ENCODE data around the gene NCAM2. TPM values are rescaled to one million over a fixed set of nuclear protein-coding genes. Genes with fewer than 3 reads are reported as not detected.

Gene NCAM2
- total and polyA plus RNA-seq, 2 experiments from 2014 or later = 0.36 to 0.83 TPM

- Mint-ChIP-seq H3K27ac (no peak overlapping the region), H3K9me3 (no peaks in the 10 kb centered on the region), H3K4me1 (no peaks in the 10 kb centered on the region), H3K36me3 (ENCODE audit: low read depth) (no peaks in the 10 kb centered on the region), H3K4me3 (no peak overlapping the region), H3K27me3 (ENCODE audit: insufficient read depth, low read depth, poor library complexity) (no peaks in the 10 kb centered on the region)
- TF ChIP-seq CTCF (conservative IDR thresholded peaks at IDR 0.05; ENCODE audit: low read depth in 2 of 2) (no peak), ZNF331 (CRISPR knock-in tag; IDR thresholded peaks at IDR 0.05; ENCODE audit: low read depth) (no peak), ETS1 (IDR thresholded peaks at IDR 0.05) (no peak), REST (IDR thresholded peaks at IDR 0.05; ENCODE audit: unreplicated experiment) (no peak), CREB1 (CRISPR knock-in tag; IDR thresholded peaks at IDR 0.05; ENCODE audit: low read depth) (no peak), JUNB (IDR thresholded peaks at IDR 0.05; ENCODE audit: unreplicated experiment) (no peak), NANOG (IDR thresholded peaks at IDR 0.05; ENCODE audit: borderline replicate concordance) (no peak), ZNF114 (CRISPR knock-in tag; IDR thresholded peaks at IDR 0.05) (no peak), EZH2 (IDR thresholded peaks at IDR 0.05; ENCODE audit: low read depth, unreplicated experiment) (no peak)
- no peaks in the 10 kb centered on the region for H4K20me1 ChIP-seq (replicated peaks; ENCODE audit: insufficient read depth)
- DNase-seq (ENCODE audit: low spot score) (no peak), ATAC-seq (no peak)
- no peaks in the 10 kb centered on the region for H3K27me3 ChIP-seq (ENCODE audit: insufficient read depth)
- H3K36me3 ChIP-seq (ENCODE audit: insufficient read depth) = no peaks in the 10 kb centered on the region
- no peaks in the 10 kb centered on the region for H3F3A ChIP-seq (replicated peaks; ENCODE audit: low read depth)
- no peaks in the 10 kb centered on the region for H3K4me1 ChIP-seq (ENCODE audit: insufficient read depth)
- H3K4me3 ChIP-seq = no peak overlapping the region
- no peak overlapping the region for H3K4me2 ChIP-seq
- no peaks in the 10 kb centered on the region for H3K9me2 ChIP-seq (ENCODE audit: insufficient read depth)
- no peak overlapping the region for H2AFZ ChIP-seq
- H3K79me2 ChIP-seq (replicated peaks; ENCODE audit: insufficient read depth) = no peaks in the 10 kb centered on the region
- H3K27ac ChIP-seq (ENCODE audit: low read depth) = no peak overlapping the region
These were observed 134.2 kb downstream of the NCAM2 start for GRCh38 chr21:21132390-21132789.

- Histone ChIP-seq H3K4me3 (no peak overlapping the region), H3K27ac (ENCODE audit: low read depth) (no peak overlapping the region), H3F3A (replicated peaks; ENCODE audit: low read depth) (no peaks in the 10 kb centered on the region), H3K9me2 (ENCODE audit: insufficient read depth) (no peaks in the 10 kb centered on the region), H3K27me3 (ENCODE audit: insufficient read depth) (no peaks in the 10 kb centered on the region), H3K4me1 (ENCODE audit: insufficient read depth) (no peaks in the 10 kb centered on the region), H2AFZ (no peak overlapping the region; the same call in 1 of the 2 replicates), H4K20me1 (replicated peaks; ENCODE audit: insufficient read depth) (no peaks in the 10 kb centered on the region), H3K36me3 (ENCODE audit: insufficient read depth) (no peaks in the 10 kb centered on the region), H3K4me2 (no peak overlapping the region), H3K79me2 (replicated peaks; ENCODE audit: insufficient read depth) (no peaks in the 10 kb centered on the region)
- Mint-ChIP-seq H3K4me1 (no peaks in the 10 kb centered on the region), H3K27me3 (ENCODE audit: insufficient read depth, low read depth, poor library complexity) (no peaks in the 10 kb centered on the region), H3K9me3 (no peaks in the 10 kb centered on the region), H3K4me3 (no peak overlapping the region), H3K27ac (no peak overlapping the region), H3K36me3 (ENCODE audit: low read depth) (no peaks in the 10 kb centered on the region)
- no peak for TF ChIP-seq JUNB (IDR thresholded peaks at IDR 0.05; ENCODE audit: unreplicated experiment)
- TF ChIP-seq POLR2AphosphoS5 (IDR thresholded peaks at IDR 0.05; ENCODE audit: low read depth) = no peak
- no peak for ATAC-seq
- no peak for DNase-seq (ENCODE audit: low spot score)
These were observed 139.8 kb downstream of the NCAM2 start for GRCh38 chr21:21137986-21138385.

Measured in GM23338 (cell line).